GM12878 (cell line): Measurements from ENCODE around the gene INTS6L.

Experiments used
- POLR2A ChIP-seq: IDR thresholded peaks from 2 replicates; pipeline ENCODE4 v1.6.1; 2011; ENCODE audit warnings: low read depth, mild to moderate bottlenecking, low read length
- YY1 ChIP-seq: IDR thresholded peaks from 2 replicates; pipeline ENCODE4 v1.6.1; 2011; ENCODE audit warnings: low read depth, mild to moderate bottlenecking, low read length
- ZNF207 ChIP-seq: fragments of 450-650 bp; IDR thresholded peaks from 2 replicates; pipeline ENCODE4 v1.6.1; 2014; ENCODE audit warnings: antibody characterized with exemption, mild to moderate bottlenecking, borderline replicate concordance
- TF ChIP-seq, protein P1 (sequence below): IDR thresholded peaks from 2 replicates; pipeline ENCODE4 v1.6.1; 2012; ENCODE audit warnings: mild to moderate bottlenecking, low read depth, low read length
- TF ChIP-seq, protein P2 (sequence below), 3 experiments: IDR thresholded peaks in 2 of 3; conservative IDR thresholded peaks in 1 of 3; 2 replicates each; pipeline ENCODE4 v1.5.1; 2011; ENCODE audit warnings: low read depth in 3 of 3, low read length in 3 of 3, mild to moderate bottlenecking in 3 of 3, control low read depth in 2 of 3, moderate library complexity in 2 of 3, inconsistent platforms in 1 of 3, mixed read lengths in 1 of 3; ENCODE audit not compliant: control insufficient read depth in 2 of 3, insufficient read depth in 1 of 3; ENCODE audit errors: extremely low read depth in 1 of 3

DNA sequence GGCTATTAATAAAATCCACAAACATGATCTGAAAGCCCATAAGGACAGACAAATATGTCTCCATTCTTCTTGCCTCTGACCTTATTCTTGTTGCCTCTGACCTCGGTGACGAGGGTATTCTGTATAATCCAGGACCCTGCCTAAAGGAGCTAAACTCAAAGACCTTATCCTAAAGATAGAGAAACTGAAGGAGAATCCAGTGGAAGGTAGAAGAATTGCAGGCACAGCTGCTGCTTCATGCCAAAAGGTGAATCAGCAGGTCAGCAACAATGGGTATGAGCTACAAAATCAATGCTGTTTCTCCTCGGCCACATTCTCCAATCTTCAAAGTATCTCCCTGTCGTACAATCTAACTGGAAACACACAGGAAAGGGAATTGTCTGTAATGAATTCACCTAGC, 71.4 kb downstream of the INTS6L start:
- TF ChIP-seq POLR2A: no peak
- no peak for TF ChIP-seq ZNF207
- TF ChIP-seq, protein P1, sequence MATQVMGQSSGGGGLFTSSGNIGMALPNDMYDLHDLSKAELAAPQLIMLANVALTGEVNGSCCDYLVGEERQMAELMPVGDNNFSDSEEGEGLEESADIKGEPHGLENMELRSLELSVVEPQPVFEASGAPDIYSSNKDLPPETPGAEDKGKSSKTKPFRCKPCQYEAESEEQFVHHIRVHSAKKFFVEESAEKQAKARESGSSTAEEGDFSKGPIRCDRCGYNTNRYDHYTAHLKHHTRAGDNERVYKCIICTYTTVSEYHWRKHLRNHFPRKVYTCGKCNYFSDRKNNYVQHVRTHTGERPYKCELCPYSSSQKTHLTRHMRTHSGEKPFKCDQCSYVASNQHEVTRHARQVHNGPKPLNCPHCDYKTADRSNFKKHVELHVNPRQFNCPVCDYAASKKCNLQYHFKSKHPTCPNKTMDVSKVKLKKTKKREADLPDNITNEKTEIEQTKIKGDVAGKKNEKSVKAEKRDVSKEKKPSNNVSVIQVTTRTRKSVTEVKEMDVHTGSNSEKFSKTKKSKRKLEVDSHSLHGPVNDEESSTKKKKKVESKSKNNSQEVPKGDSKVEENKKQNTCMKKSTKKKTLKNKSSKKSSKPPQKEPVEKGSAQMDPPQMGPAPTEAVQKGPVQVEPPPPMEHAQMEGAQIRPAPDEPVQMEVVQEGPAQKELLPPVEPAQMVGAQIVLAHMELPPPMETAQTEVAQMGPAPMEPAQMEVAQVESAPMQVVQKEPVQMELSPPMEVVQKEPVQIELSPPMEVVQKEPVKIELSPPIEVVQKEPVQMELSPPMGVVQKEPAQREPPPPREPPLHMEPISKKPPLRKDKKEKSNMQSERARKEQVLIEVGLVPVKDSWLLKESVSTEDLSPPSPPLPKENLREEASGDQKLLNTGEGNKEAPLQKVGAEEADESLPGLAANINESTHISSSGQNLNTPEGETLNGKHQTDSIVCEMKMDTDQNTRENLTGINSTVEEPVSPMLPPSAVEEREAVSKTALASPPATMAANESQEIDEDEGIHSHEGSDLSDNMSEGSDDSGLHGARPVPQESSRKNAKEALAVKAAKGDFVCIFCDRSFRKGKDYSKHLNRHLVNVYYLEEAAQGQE: no peak
- TF ChIP-seq, protein P2, sequence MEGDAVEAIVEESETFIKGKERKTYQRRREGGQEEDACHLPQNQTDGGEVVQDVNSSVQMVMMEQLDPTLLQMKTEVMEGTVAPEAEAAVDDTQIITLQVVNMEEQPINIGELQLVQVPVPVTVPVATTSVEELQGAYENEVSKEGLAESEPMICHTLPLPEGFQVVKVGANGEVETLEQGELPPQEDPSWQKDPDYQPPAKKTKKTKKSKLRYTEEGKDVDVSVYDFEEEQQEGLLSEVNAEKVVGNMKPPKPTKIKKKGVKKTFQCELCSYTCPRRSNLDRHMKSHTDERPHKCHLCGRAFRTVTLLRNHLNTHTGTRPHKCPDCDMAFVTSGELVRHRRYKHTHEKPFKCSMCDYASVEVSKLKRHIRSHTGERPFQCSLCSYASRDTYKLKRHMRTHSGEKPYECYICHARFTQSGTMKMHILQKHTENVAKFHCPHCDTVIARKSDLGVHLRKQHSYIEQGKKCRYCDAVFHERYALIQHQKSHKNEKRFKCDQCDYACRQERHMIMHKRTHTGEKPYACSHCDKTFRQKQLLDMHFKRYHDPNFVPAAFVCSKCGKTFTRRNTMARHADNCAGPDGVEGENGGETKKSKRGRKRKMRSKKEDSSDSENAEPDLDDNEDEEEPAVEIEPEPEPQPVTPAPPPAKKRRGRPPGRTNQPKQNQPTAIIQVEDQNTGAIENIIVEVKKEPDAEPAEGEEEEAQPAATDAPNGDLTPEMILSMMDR (IDR thresholded peaks at IDR 0.05 in 2 of 3, conservative IDR thresholded peaks at IDR 0.05 in 1 of 3; ENCODE audit: control insufficient read depth in 2 of 3, extremely low read depth in 1 of 3, insufficient read depth in 1 of 3, low read depth in 3 of 3, low read length in 3 of 3): 0 out of 6 replicates have a peak, but pooled peaks of 1 of the 3 experiments have one; percentile 6
- no peak for TF ChIP-seq YY1
